Tibial artery (tissue), 4 donors: ENCODE measurements around the gene SLC28A1.

Source experiments
- DNase-seq, 2 donors: peaks; one replicate each; pipeline ENCODE4 v3.0.0-alpha.2; 2019
- H3K27ac ChIP-seq, 2 donors: fragments of 200-600 bp; sonication (generic) in 1 of 2; 1 replicate in 1 of 2; 2 replicates in 1 of 2; pipeline ENCODE4 v1.5.1; 2018 to 2019; ENCODE audit warnings: mild to moderate bottlenecking in 1 of 2
- H3K27me3 ChIP-seq, 2 donors: fragments of 200-600 bp; sonication (generic) in 1 of 2; one replicate each; pipeline versions ENCODE4 v1.5.1 to v1.6.0; 2016 to 2019
- H3K36me3 ChIP-seq, 3 donors: fragments of 200-600 bp; sonication (generic) in 2 of 3; one replicate each; pipeline ENCODE4 v1.5.1; 2016 to 2019; ENCODE audit warnings: mild to moderate bottlenecking in 2 of 3
- H3K4me1 ChIP-seq, 4 donors: fragments of 200-600 bp; sonication (generic) in 2 of 4; 1 replicate in 3 of 4; 2 replicates in 1 of 4; pipeline ENCODE4 v1.5.1; 2016 to 2019
- H3K4me3 ChIP-seq, 2 donors: fragments of 200-600 bp; sonication (generic) in 1 of 2; 1 replicate in 1 of 2; 2 replicates in 1 of 2; pipeline ENCODE4 v1.5.1; 2018 to 2019; ENCODE audit warnings: mild to moderate bottlenecking in 2 of 2
- H3K9me3 ChIP-seq, 3 donors: fragments of 200-600 bp; sonication (generic) in 1 of 3; one replicate each; pipeline ENCODE4 v1.5.1; 2016 to 2019
- CTCF ChIP-seq, 2 experiments: fragments of 200-600 bp in 1 of 2; fragments of 450-650 bp in 1 of 2; IDR thresholded peaks; one replicate each; pipeline ENCODE4 v1.5.1; 2017 to 2019; ENCODE audit warnings: antibody characterized with exemption in 2 of 2, mild to moderate bottlenecking in 1 of 2, moderate library complexity in 1 of 2
- intact Hi-C: fragments of 100-400 bp; cut with DNase I; formaldehyde crosslinking; loops from one replicate; pipeline ENCODE4 v1.15.0; 2023; ENCODE audit warnings: low total_unique reads

The SLC28A1 gene

GRCh38 chr15:84960391-84961113 lies 76.1 kb downstream of the SLC28A1 start:
- Histone ChIP-seq H3K27ac (no peak overlapping the region), H3K4me3 (no peak overlapping the region), H3K9me3 (peaks cover 0 to 4% (median 0%) of the 10 kb centered on the region in 3 donors), H3K27me3 (no peaks in the 10 kb centered on the region), H3K4me1 (peaks cover 0 to 2% (median under 1%) of the 10 kb centered on the region in 4 donors), H3K36me3 (no peaks in the 10 kb centered on the region)
- DNase-seq = no peak
- intact Hi-C loops = no loop called here
- no peak for TF ChIP-seq CTCF (IDR thresholded peaks at IDR 0.05)

- intact Hi-C loops = no loop called here
- peaks cover 0 to 4% (median 0%) of the 10 kb centered on the region in 3 donors for H3K9me3 ChIP-seq
- no peaks in the 10 kb centered on the region for H3K36me3 ChIP-seq
- no peaks in the 10 kb centered on the region for H3K27me3 ChIP-seq
- no peaks in the 10 kb centered on the region for H3K4me1 ChIP-seq
- TF ChIP-seq CTCF (IDR thresholded peaks at IDR 0.05) = no peak
- H3K27ac ChIP-seq = no peak overlapping the region
- no peak overlapping the region for H3K4me3 ChIP-seq
- no peak for DNase-seq
Measured at GRCh38 chr15:84961114-84961452, 76.6 kb downstream of the SLC28A1 start.

- Histone ChIP-seq H3K9me3 (peaks cover 0 to 4% (median 0%) of the 10 kb centered on the region in 3 donors), H3K27me3 (no peaks in the 10 kb centered on the region), H3K27ac (no peak overlapping the region), H3K4me3 (no peak overlapping the region), H3K36me3 (no peaks in the 10 kb centered on the region), H3K4me1 (no peaks in the 10 kb centered on the region)
- TF ChIP-seq CTCF (IDR thresholded peaks at IDR 0.05) = no peak
- no peak for DNase-seq
- intact Hi-C loops = no loop called here
Measured at GRCh38 chr15:84961707-84962106, 77.2 kb downstream of the SLC28A1 start.

- no peak for TF ChIP-seq CTCF (IDR thresholded peaks at IDR 0.05)
- Histone ChIP-seq H3K27me3 (no peaks in the 10 kb centered on the region), H3K9me3 (peaks cover 0 to 4% (median 0%) of the 10 kb centered on the region in 3 donors), H3K4me3 (no peak overlapping the region), H3K4me1 (no peaks in the 10 kb centered on the region), H3K27ac (no peak overlapping the region), H3K36me3 (no peaks in the 10 kb centered on the region)
- intact Hi-C loops = no loop called here
- no peak for DNase-seq
Measured at GRCh38 chr15:84962955-84963354, 78.5 kb downstream of the SLC28A1 start.

GRCh38 chr15:84967380-84967779 lies 82.9 kb downstream of the SLC28A1 start:
- Histone ChIP-seq H3K27ac (no peak overlapping the region), H3K4me1 (no peaks in the 10 kb centered on the region), H3K9me3 (peaks cover 0 to 4% (median 0%) of the 10 kb centered on the region in 3 donors), H3K27me3 (no peaks in the 10 kb centered on the region), H3K36me3 (no peaks in the 10 kb centered on the region), H3K4me3 (no peak overlapping the region)
- TF ChIP-seq CTCF (IDR thresholded peaks at IDR 0.05) = no peak
- intact Hi-C loops = no loop called here
- no peak for DNase-seq
